ENCODE results near the gene ATXN7L1. TPM values are rescaled to one million over a fixed set of nuclear protein-coding genes. Genes with fewer than 3 reads are reported as not detected.

Gene ATXN7L1
- total RNA-seq, 1 experiment from 2014 or later: 14.6 TPM

DNA sequence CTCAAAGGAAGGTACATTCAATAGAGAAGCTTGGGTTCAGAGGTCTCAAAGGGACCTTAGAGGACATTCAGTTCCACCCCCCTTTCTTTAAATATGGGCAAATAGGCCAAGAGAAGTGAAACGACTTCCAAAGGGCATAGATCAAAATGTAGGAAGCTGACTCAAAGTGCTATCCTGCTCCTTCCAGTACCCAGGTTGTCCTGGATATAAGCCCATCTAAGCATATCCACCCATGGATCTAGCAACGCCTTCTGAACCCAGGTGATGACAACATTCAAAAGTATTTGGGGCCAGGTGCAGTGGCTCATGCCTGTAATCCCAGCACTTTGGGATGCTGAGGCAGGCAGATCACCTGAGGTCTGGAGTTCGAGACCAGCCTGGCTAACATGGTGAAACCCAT is 5.3 kb downstream of the ATXN7L1 start:
- ChIA-PET POLR2A (ENCODE audit: unreplicated experiment) (no interaction called here), CTCF (interaction anchor here (0.7 kb wide), 1 partner anchor 49 kb away, joined by 5 read pairs; no protein-coding TSS in a partner anchor)
- peak in 1 of 2 experiments; percentile 12 for DNase-seq
- TF ChIP-seq, protein P1, sequence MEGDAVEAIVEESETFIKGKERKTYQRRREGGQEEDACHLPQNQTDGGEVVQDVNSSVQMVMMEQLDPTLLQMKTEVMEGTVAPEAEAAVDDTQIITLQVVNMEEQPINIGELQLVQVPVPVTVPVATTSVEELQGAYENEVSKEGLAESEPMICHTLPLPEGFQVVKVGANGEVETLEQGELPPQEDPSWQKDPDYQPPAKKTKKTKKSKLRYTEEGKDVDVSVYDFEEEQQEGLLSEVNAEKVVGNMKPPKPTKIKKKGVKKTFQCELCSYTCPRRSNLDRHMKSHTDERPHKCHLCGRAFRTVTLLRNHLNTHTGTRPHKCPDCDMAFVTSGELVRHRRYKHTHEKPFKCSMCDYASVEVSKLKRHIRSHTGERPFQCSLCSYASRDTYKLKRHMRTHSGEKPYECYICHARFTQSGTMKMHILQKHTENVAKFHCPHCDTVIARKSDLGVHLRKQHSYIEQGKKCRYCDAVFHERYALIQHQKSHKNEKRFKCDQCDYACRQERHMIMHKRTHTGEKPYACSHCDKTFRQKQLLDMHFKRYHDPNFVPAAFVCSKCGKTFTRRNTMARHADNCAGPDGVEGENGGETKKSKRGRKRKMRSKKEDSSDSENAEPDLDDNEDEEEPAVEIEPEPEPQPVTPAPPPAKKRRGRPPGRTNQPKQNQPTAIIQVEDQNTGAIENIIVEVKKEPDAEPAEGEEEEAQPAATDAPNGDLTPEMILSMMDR (conservative IDR thresholded peaks at IDR 0.05): no peak
- TF ChIP-seq EZH2 (IDR thresholded peaks at IDR 0.05; ENCODE audit: low read depth): no peak
- Histone ChIP-seq H3K36me3 (ENCODE audit: low read depth) (no peaks in the 10 kb centered on the region), H3F3A (ENCODE audit: insufficient read depth, low read depth) (no peaks in the 10 kb centered on the region), H3K27ac (no peak overlapping the region), H3K4me2 (no peak overlapping the region), H4K20me1 (ENCODE audit: insufficient read depth) (no peaks in the 10 kb centered on the region), H3K27me3 (ENCODE audit: insufficient read depth, low read depth) (no peaks in the 10 kb centered on the region), H3K4me3 (no peak overlapping the region), H2AFZ (no peak overlapping the region), H3K4me1 (replicated peaks; ENCODE audit: insufficient read depth) (peaks cover 11% of the 10 kb centered on the region; the same call in 1 of the 2 replicates), H3K79me2 (ENCODE audit: low read depth) (peaks cover 8% of the 10 kb centered on the region; the same call in 1 of the 2 replicates), H3K9me2 (ENCODE audit: insufficient read depth) (no peaks in the 10 kb centered on the region), H3K9me3 (ENCODE audit: insufficient read depth, low read depth) (no peaks in the 10 kb centered on the region)
- no TSS peak for BruUV-seq (replicated peaks)
- intact Hi-C loops (cut with micrococcal nuclease; ENCODE audit: unreplicated experiment): loop anchor here (10.0 kb wide), 1 partner anchor 284 kb away; no protein-coding TSS in a partner anchor

DNA sequence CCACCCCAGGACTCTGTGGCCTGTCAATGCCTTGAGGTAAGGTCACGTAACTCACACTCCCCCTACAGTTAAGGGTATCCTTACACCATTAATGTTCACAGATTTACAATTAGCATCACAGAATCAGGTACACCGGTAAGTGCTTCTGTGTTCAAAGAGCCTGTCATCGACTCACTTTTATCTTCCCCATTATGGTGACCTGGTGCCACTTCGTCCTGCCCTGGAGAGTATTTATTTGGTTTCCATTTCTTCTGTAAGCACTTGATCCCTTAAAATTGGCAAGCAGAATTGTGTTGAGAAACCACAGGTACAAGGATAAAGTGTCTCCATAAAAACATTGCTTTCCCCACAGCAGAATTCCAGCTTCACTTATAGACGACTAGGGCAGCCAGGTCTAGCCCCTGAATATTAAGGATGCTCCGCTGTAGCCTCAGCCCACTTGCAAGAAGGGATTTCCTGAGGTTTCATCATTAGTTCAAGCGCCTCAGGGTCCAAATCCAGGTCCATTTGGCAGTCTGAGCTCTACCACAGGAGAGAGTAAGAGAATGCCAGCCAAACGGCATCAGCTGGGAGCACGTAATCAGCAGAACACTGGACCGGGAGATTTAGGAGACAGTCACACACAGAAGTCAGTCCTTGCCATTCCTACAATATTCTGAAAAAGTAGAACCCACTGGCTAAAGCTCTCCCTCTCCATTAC is 10.1 kb downstream of the ATXN7L1 start:
- CTCF ChIA-PET: no interaction called here
- no TSS peak for BruUV-seq (replicated peaks)
- Histone ChIP-seq H3K27ac (no peak overlapping the region), H3K9me2 (ENCODE audit: insufficient read depth) (no peaks in the 10 kb centered on the region), H3K4me2 (no peak overlapping the region), H3K9me3 (ENCODE audit: insufficient read depth, low read depth) (no peaks in the 10 kb centered on the region), H4K20me1 (ENCODE audit: insufficient read depth) (0 out of 2 replicates have a peak, but pooled peaks cover 4% of the 10 kb centered on the region), H2AFZ (no peak overlapping the region), H3K36me3 (ENCODE audit: low read depth) (no peaks in the 10 kb centered on the region), H3F3A (ENCODE audit: insufficient read depth, low read depth) (no peaks in the 10 kb centered on the region), H3K4me3 (no peak overlapping the region), H3K79me2 (ENCODE audit: low read depth) (no peaks in the 10 kb centered on the region), H3K4me1 (replicated peaks; ENCODE audit: insufficient read depth) (no peaks in the 10 kb centered on the region), H3K27me3 (ENCODE audit: insufficient read depth, low read depth) (no peaks in the 10 kb centered on the region)
- POLR2A ChIA-PET (ENCODE audit: unreplicated experiment): no interaction called here
- no peak for DNase-seq
- TF ChIP-seq, protein P1 (conservative IDR thresholded peaks at IDR 0.05): no peak
- TF ChIP-seq EZH2 (IDR thresholded peaks at IDR 0.05; ENCODE audit: low read depth): no peak
- intact Hi-C loops (cut with micrococcal nuclease; ENCODE audit: unreplicated experiment): no loop called here

DNA sequence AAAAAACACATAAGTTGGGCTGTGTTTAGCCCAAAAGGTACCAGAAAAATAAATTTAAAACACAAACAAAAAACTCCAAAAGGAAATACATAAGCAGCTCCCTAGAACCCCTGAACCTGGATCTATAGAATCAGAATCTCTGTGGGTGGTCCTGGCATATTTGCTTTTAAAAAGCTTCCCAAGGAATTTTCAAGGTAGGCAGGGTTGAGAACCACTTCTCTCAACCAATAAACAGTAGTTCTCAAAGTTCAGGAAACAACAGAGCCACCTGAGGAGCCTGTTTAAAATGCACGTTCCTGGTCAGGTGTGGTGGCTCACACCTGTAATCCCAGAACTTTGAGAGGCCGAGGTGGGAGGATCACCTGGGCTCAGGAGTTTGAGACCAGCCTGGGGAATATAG is 12.5 kb downstream of the ATXN7L1 start:
- Histone ChIP-seq H3K27me3 (ENCODE audit: insufficient read depth, low read depth) (no peaks in the 10 kb centered on the region), H3K4me2 (no peak overlapping the region), H3K4me1 (replicated peaks; ENCODE audit: insufficient read depth) (no peaks in the 10 kb centered on the region), H3K36me3 (ENCODE audit: low read depth) (no peaks in the 10 kb centered on the region), H2AFZ (no peak overlapping the region), H3F3A (ENCODE audit: insufficient read depth, low read depth) (no peaks in the 10 kb centered on the region), H3K9me3 (ENCODE audit: insufficient read depth, low read depth) (no peaks in the 10 kb centered on the region), H4K20me1 (ENCODE audit: insufficient read depth) (peaks cover 4% of the 10 kb centered on the region; the same call in 1 of the 2 replicates), H3K27ac (no peak overlapping the region), H3K4me3 (no peak overlapping the region), H3K79me2 (ENCODE audit: low read depth) (no peaks in the 10 kb centered on the region), H3K9me2 (ENCODE audit: insufficient read depth) (no peaks in the 10 kb centered on the region)
- intact Hi-C loops (cut with micrococcal nuclease; ENCODE audit: unreplicated experiment): no loop called here
- ChIA-PET CTCF (no interaction called here), POLR2A (ENCODE audit: unreplicated experiment) (no interaction called here)
- BruUV-seq (replicated peaks): no TSS peak
- no peak for DNase-seq
- TF ChIP-seq, protein P1 (conservative IDR thresholded peaks at IDR 0.05): no peak
- no peak for TF ChIP-seq EZH2 (IDR thresholded peaks at IDR 0.05; ENCODE audit: low read depth)
